Measurements from ENCODE around the gene PTPN7. TPM values are rescaled to one million over a fixed set of nuclear protein-coding genes. Genes with fewer than 3 reads are reported as not detected.
A peak's percentile ranks its signal among the peaks of the same experiment; 100 is the strongest.
"Not testable (repeated sequence)": the region's sequence is repeated elsewhere in the genome, so short reads cannot be mapped to it uniquely, and the experiment has no call there.

Gene PTPN7
- total RNA-seq, 1 donor from 2014 or later, result 0.75 TPM

DNA sequence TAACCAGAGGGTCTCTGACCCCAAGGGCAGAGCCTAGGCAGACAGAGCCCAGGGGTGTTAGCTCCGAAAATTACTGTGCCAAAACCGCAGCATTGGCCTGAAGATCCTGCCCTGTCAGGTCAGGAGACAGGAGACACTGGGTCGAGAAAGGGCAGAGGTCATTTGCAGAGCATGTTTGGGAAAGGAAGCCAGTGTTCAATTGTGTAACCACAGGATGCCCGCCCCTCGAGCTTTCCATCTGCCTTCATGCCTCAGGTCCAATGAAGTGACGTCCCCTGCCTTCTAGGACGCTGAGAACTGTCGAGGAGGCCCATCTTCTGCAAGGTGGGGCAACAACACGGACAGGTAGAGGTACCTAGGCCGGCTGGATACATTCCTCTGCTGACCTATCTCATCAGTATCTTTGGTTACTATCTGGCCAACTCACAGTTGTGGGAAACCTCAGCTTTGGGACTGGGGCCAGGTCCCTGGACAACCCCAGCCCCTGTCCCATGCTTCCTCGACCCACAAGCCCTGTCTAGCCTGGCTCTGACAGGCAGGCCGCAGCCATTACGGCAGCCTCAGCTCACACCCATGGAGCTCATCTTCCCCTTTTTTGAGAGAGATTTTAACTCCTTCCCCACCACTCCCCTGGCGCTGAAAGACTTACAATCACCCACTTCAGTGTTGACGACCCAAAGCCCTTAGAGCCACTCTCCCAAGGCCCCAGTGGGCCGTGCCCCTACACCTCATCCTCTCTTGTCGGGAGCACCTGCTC is 17.2 kb downstream of the PTPN7 start:
- DNase-seq (ENCODE audit: low read depth) (no peak), FAIRE-seq (no peak)
- H3K4me2 ChIP-seq (ENCODE audit: low read length), result peak overlapping the region; percentile 98
- peaks cover 55% of the 10 kb centered on the region for H4K20me1 ChIP-seq (ENCODE audit: insufficient read depth, low read length)
- Mint-ChIP-seq H3K36me3 (ENCODE audit: low read depth, unreplicated experiment) (no peaks in the 10 kb centered on the region), H3K4me3 (ENCODE audit: unreplicated experiment) (peak overlapping the region; percentile 96), H3K4me1 (ENCODE audit: low read depth, unreplicated experiment) (peaks cover 10% of the 10 kb centered on the region), H3K9me3 (ENCODE audit: unreplicated experiment) (no peaks in the 10 kb centered on the region), H3K27me3 (ENCODE audit: low read depth, unreplicated experiment) (no peaks in the 10 kb centered on the region), H3K27ac (ENCODE audit: unreplicated experiment) (peak overlapping the region; percentile 96)
- peak overlapping the region; percentile 96 for H3K9ac ChIP-seq (ENCODE audit: low read length)
- peaks cover 20% of the 10 kb centered on the region for H3K4me1 ChIP-seq (ENCODE audit: insufficient read depth, low read length)
- peaks cover 65% of the 10 kb centered on the region for H3K79me2 ChIP-seq (ENCODE audit: insufficient read depth, low read length)
- H3K9me3 ChIP-seq (ENCODE audit: insufficient read depth, low read depth, low read length), result no peaks in the 10 kb centered on the region
- H3K4me3 ChIP-seq (ENCODE audit: insufficient read depth, low read depth, low read length), result peak overlapping the region; percentile 88
- H3K36me3 ChIP-seq (ENCODE audit: insufficient read depth, low read length), result no peaks in the 10 kb centered on the region
- TF ChIP-seq, protein P1, sequence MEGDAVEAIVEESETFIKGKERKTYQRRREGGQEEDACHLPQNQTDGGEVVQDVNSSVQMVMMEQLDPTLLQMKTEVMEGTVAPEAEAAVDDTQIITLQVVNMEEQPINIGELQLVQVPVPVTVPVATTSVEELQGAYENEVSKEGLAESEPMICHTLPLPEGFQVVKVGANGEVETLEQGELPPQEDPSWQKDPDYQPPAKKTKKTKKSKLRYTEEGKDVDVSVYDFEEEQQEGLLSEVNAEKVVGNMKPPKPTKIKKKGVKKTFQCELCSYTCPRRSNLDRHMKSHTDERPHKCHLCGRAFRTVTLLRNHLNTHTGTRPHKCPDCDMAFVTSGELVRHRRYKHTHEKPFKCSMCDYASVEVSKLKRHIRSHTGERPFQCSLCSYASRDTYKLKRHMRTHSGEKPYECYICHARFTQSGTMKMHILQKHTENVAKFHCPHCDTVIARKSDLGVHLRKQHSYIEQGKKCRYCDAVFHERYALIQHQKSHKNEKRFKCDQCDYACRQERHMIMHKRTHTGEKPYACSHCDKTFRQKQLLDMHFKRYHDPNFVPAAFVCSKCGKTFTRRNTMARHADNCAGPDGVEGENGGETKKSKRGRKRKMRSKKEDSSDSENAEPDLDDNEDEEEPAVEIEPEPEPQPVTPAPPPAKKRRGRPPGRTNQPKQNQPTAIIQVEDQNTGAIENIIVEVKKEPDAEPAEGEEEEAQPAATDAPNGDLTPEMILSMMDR (IDR thresholded peaks at IDR 0.05; ENCODE audit: insufficient read depth, low read depth, low read length), result no peak
- TF ChIP-seq EZH2 (IDR thresholded peaks at IDR 0.05; ENCODE audit: insufficient read depth, low read length), result no peak
- H2AFZ ChIP-seq (ENCODE audit: low read depth, low read length), result peak overlapping the region; percentile 23
- H3K27me3 ChIP-seq (ENCODE audit: insufficient read depth, low read length), result no peaks in the 10 kb centered on the region
- peak overlapping the region; percentile 53 for H3K27ac ChIP-seq (ENCODE audit: low read depth, low read length)

DNA sequence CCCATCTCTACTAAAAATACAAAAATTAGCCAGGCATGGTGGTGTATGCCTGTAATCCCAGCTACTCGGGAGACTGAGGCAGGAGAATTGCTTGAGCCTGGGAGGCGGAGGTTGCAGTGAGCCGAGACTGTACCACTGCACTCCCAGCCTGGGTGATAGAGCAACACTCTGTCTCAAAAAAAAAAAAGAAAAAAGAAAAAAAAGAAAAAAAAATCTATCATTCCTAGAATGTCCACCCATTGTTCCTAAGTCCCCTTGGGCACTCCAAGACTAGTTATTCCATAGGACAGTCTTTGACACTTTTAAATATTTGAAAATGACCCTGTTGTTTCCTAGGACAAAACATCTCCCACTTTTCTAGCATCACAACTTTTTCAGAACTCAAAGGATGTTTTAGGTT is 18.9 kb downstream of the PTPN7 start:
- not testable (repeated sequence) for H3K27ac Mint-ChIP-seq (ENCODE audit: unreplicated experiment); H3K36me3 Mint-ChIP-seq (ENCODE audit: low read depth, unreplicated experiment); H2AFZ ChIP-seq (ENCODE audit: low read depth, low read length); H3K4me3 Mint-ChIP-seq (ENCODE audit: unreplicated experiment); H3K36me3 ChIP-seq (ENCODE audit: insufficient read depth, low read length); H3K27me3 ChIP-seq (ENCODE audit: insufficient read depth, low read length); H3K9me3 ChIP-seq (ENCODE audit: insufficient read depth, low read depth, low read length); FAIRE-seq; H3K4me2 ChIP-seq (ENCODE audit: low read length); DNase-seq (ENCODE audit: low read depth); H3K4me3 ChIP-seq (ENCODE audit: insufficient read depth, low read depth, low read length); H3K27ac ChIP-seq (ENCODE audit: low read depth, low read length); H3K9ac ChIP-seq (ENCODE audit: low read length); H3K27me3 Mint-ChIP-seq (ENCODE audit: low read depth, unreplicated experiment); H3K9me3 Mint-ChIP-seq (ENCODE audit: unreplicated experiment)
- Histone ChIP-seq H3K79me2 (ENCODE audit: insufficient read depth, low read length) (peaks cover 66% of the 10 kb centered on the region), H4K20me1 (ENCODE audit: insufficient read depth, low read length) (peaks cover 66% of the 10 kb centered on the region), H3K4me1 (ENCODE audit: insufficient read depth, low read length) (peaks cover 20% of the 10 kb centered on the region)
- peaks cover 10% of the 10 kb centered on the region for H3K4me1 Mint-ChIP-seq (ENCODE audit: low read depth, unreplicated experiment)

DNA sequence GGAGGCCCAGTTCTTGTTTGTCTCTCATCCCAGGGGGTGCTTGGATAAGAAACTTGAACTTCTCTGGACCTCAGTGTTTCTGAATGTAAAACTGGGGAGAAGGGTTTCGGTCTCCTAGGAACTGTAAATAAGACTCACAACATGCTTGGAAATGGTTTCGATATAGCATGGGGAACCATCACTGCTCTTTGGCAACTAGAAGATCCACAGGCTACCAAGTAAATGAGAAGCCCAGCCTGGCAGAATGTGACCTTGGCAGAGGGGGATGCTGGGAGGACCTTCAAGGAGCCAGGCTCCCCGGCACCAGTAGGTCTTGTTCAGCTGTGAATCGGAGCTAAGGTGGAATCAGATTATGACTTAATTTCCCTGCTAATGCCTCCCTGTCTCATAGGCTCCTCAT is 19.6 kb downstream of the PTPN7 start:
- H3K9ac ChIP-seq (ENCODE audit: low read length), result no peak overlapping the region
- Mint-ChIP-seq H3K4me3 (ENCODE audit: unreplicated experiment) (no peak overlapping the region), H3K9me3 (ENCODE audit: unreplicated experiment) (no peaks in the 10 kb centered on the region), H3K27me3 (ENCODE audit: low read depth, unreplicated experiment) (no peaks in the 10 kb centered on the region), H3K27ac (ENCODE audit: unreplicated experiment) (no peak overlapping the region), H3K36me3 (ENCODE audit: low read depth, unreplicated experiment) (no peaks in the 10 kb centered on the region), H3K4me1 (ENCODE audit: low read depth, unreplicated experiment) (peaks cover 10% of the 10 kb centered on the region)
- peaks cover 67% of the 10 kb centered on the region for H4K20me1 ChIP-seq (ENCODE audit: insufficient read depth, low read length)
- H3K27ac ChIP-seq (ENCODE audit: low read depth, low read length), result no peak overlapping the region
- H3K4me1 ChIP-seq (ENCODE audit: insufficient read depth, low read length), result peaks cover 20% of the 10 kb centered on the region
- peaks cover 66% of the 10 kb centered on the region for H3K79me2 ChIP-seq (ENCODE audit: insufficient read depth, low read length)
- no peak overlapping the region for H2AFZ ChIP-seq (ENCODE audit: low read depth, low read length)
- FAIRE-seq (no peak), DNase-seq (ENCODE audit: low read depth) (no peak)
- H3K9me3 ChIP-seq (ENCODE audit: insufficient read depth, low read depth, low read length), result no peaks in the 10 kb centered on the region
- TF ChIP-seq EZH2 (IDR thresholded peaks at IDR 0.05; ENCODE audit: insufficient read depth, low read length), result no peak
- TF ChIP-seq, protein P1 (IDR thresholded peaks at IDR 0.05; ENCODE audit: insufficient read depth, low read depth, low read length), result no peak
- no peak overlapping the region for H3K4me2 ChIP-seq (ENCODE audit: low read length)
- H3K4me3 ChIP-seq (ENCODE audit: insufficient read depth, low read depth, low read length), result no peak overlapping the region
- peaks cover under 1% of the 10 kb centered on the region for H3K36me3 ChIP-seq (ENCODE audit: insufficient read depth, low read length)
- no peaks in the 10 kb centered on the region for H3K27me3 ChIP-seq (ENCODE audit: insufficient read depth, low read length)
